ENCODE results near the gene CD109. TPM values are rescaled to one million over a fixed set of nuclear protein-coding genes. Genes with fewer than 3 reads are reported as not detected.

The CD109 gene
- polyA plus RNA-seq, 1 donor: 12.3 TPM

DNA sequence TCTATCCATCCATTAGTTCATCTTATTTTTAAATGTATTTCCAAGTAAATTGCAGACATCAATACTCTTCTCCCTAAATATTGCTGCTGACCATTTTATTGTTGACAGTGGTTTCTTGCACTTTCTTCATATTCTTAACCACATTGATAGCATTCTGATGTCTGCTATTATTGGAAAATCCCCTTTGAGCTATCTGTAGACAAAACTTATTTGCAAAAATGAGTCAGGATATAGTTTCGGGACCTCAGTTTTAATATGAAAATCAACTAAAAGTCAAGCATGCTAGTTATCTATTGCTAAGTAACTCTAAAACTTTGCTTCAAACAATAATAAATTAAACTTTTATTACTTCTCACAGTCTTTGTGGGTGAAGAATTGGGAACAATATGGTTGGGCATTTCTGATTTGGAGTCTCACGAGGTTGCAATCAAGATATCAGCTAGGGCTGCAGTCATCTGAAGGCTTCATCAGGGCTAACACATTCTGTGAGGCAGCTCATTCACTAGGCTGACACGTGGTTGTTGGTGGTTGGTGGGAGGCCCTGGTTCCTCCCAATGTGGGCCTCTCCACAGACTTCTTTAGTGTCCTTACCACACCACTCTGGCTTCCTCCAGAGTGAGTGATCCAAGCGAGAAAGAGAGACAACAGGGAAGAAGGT lies 32.7 kb downstream of the CD109 start:
- no peak for DNase-seq

DNA sequence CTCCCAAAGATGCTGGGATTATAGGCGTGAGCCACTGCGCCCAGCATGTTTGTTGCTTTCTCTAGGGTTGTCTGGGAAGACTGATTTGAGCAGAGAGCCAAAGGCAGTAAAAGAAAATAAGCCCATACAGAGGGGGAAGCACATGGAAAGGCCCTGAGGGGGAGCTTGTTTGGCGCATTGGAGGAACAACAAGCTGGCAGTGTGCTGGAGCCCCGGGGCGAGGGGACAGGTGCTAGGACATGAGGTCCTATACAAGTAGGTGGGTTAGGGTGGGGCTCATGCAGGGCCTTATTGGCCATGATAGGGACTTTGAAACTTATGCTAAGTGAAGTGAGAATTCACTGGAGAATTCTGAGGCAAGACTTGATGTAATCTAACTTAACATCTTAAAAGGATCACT lies 35.3 kb downstream of the CD109 start:
- DNase-seq: no peak

DNA sequence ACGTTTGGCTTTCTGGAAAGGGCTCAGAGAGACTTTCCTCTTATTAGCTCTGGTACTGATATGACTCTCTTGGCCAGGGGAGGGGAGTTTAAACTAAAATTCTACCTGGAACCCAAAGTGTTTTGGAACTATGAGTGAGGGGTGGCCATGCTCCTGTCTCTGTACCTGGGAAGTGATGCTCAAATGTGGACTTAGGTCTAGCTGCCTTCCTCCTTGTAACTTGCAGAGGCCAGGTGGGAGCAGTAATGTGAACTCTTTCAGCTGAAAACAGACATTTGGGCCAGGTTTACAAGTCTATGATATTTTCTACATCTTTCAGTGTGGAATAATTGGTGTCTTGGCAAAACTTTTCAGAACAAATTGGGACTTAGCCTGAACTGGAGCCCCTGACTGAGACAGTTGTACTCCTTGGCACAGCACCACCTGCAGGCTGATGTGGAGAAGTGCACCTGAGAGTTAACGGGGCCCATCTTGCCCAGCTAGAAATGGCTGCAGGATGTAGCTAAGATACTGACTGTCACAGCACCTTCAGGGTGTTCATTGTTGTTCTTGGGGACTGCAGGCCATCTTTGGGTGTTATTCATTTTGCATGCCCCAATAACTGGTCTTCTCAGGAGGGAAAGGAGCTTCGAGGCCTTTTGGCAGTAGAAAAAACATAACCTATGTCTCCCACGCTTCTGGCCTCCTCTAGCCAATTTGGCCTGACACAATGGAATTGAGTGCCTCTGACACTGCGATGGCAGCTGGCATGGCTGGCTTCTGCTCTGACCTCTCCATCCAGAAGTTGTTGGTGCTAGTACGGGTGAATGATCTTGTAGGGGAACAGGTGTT lies 37.1 kb downstream of the CD109 start:
- DNase-seq: peak; percentile 67

DNA sequence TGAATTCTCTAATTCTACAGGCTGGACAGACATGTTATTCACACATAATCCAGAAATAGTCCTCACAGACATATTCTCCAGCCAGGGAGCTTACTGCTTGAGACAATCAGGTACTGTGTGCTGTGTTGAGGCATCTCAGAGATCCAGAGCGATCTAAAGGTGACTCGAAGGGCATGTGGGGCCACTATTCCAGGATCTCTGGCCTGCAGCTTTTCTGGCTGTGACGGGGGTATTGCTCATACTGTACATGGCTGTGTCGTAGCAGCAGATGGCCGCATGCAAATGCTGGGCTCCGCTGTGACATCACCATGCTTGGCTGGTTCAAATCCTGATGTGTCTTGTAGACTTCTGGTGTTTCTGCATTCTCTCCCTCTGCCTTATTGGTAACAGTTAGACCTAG lies 37.8 kb downstream of the CD109 start:
- DNase-seq: no peak

DNA sequence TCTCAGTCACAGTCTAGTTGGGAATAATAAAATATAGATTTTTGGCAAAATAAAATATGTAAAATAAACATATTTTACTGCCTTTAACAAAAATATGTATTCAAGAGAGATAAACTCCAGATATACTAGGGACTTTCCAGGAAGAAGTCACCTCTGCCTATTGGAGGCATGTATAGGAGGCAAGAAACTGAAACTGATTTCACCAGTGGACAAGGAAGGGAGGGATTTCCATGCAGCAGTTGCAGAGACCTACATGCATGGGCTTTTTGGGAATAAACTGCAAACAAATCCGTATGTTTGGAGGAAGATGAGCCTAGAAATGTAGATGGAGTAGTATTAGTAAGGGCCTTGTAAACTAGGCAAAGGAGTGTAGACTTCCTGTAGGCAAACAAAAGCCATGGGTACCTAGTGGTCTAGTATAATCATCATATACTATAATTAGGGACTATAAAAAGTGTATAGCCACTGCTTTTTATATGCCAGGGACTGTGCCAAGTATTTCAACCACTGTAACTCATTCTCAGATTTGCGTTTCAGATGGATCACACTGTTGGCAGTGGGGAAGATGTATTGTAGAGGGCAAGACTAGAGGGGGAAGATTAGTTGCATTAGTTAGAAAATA lies 38.9 kb downstream of the CD109 start:
- no peak for DNase-seq

DNA sequence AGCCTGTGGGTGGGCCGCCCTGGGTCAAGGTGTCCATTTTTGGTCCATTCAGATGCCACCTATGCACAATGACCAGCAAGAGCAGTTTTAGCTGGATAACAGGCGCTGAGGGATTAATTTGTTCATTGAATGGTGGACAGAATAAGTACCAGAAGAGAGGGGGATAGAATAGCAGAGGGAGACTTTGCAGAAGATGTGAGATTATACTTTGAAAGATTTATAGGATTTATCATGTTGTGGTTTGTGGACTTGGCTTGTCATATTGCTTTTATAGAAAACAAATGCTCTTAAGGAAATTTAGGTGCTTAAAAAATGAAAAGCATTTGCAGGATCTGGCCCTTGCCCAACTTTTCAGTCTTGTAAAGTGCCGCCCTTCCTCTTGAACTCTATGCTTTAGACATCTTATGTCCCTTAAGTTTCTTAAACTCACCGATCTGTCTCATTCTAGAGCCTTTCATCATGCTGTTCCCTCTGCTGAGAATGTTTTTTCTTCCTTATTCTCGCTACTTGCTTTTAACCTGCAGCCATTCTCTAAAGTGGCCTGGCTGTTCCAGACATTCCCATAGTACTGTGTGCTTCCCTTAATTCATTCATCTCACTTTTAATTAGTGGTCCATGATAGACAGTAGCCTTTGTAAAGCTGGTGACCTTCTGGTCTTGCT lies 42.5 kb downstream of the CD109 start:
- DNase-seq: no peak

DNA sequence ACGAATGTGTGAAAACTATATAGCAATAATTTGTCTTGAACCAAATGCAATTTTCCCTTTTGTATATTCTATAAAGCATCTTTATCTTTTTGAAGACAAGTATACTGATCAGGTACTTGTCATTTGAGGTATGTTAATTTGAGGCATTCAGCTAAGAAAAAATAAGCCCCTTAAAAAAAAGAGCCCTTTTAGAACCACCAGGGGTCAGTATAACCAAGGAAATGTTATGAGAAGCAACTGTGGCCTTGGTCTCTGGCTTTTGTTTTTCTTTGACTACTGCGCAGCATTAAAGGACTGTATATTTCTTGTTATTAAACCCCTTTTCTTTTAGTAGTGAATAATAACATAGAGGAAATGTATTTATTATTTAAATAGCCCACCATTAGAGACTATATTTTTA lies 43.1 kb downstream of the CD109 start:
- DNase-seq: peak; percentile 70

DNA sequence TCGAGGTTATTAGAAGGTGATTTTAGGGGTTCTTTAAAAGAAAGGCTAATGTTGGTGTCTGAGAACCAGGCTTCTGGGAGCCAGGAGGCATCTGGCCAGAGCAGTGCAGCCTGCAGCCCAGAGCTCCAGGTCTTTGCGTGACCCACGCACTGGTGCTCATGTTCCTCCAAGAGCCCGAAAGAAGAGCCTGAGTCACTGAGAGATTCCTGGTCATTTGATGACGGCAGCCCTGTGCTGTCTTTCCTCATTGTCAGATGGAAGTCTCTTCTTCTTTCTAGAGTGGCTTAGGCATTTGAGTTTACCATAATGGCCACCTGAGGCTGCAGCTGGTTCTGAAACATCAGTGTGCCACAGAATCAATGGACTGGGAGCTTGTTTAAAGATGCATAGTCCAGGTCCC lies 46.4 kb downstream of the CD109 start:
- DNase-seq: no peak

DNA sequence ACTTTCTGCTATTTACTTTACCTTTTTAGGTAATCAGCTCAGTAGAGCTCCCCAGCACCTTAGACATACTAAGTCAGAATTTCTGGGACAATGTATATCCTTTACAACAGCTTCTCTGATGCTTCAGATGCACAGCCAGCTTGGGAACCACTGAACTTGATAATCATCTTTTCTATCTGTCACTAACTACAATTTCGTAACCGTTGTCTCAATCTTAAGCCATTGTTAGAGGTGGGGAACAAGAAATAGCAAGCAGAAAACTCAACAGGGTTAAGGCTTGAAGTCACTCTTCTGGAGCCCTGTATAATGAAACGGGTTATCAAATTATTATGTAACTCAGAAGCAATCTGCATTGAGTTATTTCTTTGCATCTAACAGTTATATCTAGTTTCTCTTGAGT lies 47.1 kb downstream of the CD109 start:
- no peak for DNase-seq

DNA sequence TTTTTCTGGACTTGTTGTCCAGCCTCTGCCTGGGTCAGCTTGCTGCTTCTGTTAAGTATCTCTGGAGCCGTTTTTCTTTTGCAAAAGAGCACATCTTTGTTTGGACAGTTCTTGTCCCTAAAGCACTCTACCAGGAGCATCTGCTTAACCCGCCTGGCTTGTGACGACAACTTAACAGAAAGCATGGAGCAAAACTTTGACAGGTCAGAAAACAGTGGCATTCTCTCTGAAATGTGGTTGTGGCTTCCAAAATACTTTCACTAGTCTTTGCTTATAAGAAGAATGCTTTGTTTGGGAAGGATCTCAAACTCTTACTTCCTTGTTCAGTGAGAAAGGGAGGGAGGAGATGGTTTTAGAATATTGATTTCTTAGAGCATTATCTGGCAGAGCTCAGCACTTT lies 47.6 kb downstream of the CD109 start:
- no peak for DNase-seq

DNA sequence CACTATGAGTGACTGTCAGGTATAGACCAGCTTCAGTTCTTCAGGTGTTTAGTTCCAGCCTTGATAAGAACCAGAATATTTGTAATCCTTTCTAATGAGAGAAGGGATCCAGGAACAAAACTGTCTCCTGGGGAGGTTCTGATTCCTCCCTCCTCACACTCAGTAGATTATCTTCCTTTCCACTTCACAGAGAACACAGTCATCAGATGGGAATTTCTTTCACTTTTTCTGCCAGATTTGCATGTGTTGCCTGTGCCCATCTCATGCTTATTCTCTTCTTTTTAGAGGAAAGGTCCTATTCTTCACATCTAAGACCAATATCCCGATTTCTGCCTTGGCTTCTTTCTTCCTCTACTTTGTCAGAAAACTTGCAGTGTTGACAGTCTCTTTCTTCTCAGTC lies 50.8 kb downstream of the CD109 start:
- DNase-seq: no peak

DNA sequence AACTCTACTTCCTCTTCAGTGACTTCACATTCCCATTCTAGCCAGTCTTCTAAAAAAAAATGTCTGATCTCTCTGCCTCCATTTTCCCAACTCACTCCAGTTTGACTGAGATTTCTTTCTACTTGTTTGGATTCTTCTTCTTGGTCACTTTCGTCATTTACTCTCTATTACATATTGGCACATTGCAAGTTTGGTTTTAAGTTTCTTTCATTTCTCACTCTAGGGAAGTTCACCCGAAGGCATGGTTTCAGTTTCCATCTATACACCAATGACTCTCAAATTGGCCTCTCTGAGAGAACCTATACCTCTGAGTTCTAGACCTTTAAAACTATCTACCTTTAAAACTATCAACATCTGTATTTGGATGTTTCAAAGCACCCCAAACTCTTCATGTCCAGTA lies 51.3 kb downstream of the CD109 start:
- no peak for DNase-seq

DNA sequence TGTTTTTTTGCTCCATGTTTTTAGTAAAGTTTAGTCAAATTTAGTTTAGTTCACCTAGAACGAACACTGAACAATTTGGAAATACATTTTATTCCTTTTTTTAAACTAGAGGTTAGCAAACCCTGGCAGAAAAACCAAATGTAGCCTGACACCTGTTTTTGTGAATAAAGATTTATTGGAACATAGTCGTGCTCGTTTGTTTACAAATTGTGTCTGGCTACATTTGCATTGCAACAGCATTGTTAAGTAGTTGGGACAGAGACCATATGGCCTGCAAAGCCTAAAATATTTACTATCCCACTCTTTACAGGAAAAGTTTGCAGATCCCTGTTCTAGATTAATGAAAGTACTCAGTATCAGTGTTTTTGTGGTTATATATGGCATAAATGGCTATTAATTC lies 56.9 kb downstream of the CD109 start:
- no peak for DNase-seq

DNA sequence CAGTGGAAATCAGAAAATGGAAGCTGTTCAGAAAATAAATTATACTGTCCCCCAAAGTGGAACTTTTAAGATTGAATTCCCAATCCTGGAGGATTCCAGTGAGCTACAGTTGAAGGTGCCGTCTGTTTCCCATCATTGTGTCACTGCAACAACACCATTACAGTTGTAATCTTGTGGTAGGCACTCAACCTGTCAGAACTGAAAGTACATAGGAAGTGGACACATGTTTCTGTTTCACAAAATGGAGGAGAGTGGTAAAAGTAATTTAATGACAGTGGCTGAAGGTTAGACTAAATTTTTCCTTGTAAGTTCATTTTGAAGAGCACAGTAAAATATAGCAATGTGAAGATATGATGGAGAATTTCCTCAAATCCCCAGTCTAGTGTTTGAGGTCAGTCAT lies 70.0 kb downstream of the CD109 start:
- DNase-seq: no peak

DNA sequence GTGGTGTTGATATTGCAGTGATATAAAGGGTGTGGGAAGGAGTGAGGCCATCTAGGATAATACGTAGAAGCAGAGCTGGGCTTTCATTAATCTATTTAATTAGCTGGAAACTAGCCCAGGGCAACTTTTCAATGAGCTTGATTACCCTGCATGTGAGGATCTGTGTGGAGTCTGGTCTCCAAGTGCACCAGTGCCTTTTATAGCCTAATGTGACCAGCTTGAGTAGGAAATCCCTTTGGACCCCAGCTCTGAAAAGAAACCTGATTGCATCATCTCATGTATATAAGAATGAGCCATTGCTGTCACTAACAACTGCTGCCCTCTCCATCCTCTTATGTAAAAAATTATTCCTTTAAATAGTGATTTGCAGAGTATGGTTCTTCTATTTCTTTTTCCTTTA lies 72.6 kb downstream of the CD109 start:
- no peak for DNase-seq

DNA sequence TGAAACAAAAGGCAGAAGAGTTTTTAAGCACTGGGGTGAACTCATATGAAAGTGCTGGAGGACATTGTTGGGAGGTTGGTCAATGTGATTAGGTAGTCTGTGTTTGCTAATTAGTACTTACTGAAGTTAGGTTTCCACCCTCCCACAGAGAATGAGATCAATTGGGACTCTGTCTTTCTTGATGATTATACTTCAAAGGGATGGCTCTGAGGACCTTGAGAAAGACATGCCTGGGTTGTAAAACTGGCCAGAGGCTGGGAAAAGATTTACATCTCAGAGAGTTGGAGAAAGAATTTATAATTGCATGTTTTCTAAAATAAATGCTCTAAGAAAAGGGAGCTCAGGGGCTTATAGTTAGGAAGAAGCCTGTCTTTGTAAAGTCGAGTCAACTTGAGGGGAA lies 74.0 kb downstream of the CD109 start:
- DNase-seq: no peak

DNA sequence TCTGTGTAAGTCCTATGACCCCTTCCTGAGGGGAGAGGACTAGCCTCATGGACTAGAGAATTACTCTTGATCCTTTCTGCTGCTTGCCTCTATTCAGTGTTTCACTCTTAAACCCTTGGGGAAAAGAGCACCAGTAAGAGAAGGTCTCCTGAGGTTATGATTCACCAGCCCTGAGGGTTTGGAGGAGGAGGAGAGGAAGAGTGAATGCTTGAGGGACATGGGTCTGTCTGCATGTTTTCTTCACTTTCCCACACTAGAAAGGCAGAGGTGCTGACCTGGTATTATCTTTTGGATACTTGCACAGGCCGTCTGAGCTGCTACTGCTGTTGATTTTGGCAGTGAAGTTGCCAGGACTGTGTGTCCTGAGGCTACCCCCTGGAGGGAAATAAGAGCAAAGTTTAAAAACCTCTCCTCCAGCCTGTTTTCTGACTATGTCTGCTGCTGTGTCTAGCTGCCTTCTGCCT lies 78.3 kb downstream of the CD109 start:
- DNase-seq: no peak

DNA sequence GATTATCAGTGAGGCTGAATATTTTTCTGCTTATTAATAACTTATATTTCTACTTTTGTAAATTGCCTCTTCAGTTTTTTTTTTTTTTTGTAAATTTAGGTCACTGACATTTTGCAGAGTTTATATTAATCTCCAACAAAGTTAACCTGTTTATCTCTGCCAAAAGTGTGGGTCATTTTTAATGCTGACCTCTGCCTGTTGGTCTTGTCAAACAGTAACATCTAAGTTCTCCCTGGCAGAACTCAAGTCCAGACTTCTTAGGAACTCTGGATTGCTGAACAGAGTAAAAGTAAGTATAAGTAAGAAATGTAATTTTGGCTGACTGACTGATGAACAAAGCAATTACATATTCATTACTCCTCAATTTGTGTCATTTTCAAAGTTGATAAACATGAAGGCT lies 83.9 kb downstream of the CD109 start:
- DNase-seq: no peak

DNA sequence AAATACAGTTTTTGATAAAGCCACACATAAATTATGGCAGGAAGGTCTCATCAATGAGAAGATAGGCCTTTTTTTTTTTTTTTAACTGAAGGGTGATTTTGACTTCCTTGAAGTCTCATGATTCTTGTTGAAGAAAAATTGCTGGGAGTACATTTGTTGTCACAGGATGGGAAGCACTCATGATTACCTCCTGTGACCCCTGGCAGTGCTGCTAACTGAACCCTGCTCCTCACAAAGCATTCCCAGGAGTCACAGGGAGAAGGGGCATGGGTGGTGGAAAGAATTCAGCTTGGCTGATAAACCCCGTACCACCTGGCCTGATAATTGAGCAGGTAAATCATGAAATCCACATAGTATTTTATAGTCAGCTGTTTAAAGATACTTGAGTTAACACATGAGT lies 86.9 kb downstream of the CD109 start:
- DNase-seq: no peak

DNA sequence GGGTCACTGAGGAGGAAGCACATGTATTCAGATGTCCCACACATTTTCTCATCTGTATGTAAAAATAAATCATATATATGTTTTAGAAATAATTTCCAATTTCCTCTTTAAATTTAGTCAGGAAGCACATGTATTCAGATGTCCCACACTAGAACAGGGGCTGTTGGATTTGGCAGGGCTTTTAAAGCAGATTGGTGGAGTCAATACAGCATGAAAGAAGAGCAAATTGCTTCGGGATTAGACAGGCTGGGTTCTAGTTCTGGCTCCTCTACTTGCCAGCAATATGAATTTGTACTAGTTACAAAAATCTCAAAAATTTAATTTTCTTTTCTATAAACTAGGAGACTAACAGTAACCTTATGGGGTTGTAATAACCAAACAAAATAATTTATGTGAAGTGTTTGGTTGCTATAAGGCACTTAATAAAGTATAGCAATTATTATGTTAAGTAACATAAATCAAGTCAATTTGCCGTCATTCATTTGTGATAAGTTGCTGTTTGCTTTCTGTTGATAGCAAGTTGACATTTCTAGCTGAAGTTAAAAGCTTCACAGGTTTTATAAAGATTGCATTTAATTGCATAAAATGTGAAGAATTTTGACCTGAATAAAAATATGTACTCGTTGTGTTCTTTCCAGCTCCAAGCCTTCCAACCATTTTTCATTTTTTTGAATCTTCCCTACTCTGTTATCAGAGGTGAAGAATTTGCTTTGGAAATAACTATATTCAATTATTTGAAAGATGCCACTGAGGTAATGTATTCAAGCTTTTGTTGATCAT lies 88.9 kb downstream of the CD109 start:
- no peak for DNase-seq

DNA sequence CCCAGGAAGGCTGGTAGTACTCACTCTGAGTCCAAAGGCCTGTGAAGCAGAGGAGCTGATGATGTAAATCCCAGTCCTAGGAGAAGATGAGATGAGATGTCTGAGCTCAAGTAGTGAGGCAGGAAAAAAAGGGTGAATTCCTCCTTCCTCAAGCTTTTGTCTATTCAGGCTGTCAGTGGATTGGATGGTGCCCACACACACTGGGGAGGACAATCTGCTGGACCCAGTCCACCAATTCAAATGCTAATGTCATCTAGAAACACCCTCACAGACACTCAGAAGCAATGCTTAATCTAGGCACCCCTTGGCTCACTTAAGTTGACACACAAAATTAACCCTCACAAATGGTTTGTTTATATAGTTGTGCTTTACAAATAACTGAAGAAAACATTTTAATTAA lies 94.6 kb downstream of the CD109 start:
- no peak for DNase-seq

DNA sequence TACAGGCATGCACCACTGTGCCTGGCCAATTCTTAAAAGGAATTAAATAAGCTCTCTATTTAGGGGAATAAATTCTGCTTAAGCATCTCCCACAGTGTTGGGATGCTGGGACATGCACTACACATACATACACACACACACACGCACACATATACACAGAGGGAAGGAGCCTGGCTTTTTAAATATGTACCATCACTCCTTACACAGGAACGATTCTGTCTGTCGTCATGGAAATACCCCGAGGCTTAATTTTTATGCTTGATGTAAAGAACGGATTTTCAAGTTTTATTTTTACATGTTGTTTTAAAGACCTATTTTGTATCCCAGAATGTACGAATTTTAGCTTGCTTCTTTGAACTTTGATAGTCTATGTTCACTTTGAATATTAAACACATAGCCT lies 95.3 kb downstream of the CD109 start:
- DNase-seq: no peak

DNA sequence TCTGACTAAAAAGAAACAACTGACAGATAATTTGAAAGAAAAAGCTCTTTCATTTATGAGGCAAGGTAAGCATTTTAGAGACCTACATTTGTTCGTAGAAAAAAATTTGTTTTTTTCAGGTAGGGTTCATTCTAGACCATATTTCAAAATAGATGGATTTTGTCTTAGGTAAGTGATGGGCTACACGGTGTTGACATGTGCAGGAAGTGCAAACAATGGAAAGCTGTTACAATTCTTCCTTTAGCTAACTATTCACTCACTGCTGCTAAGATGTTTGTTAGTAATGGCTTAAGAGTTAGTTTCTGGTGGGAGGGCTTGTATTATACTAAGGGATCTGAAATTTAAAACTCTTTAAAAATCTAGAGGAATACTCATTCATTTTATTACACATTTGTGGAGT lies 96.7 kb downstream of the CD109 start:
- no peak for DNase-seq

Measured in hindlimb muscle (tissue), 1 donor.